ENCODE measurements around the gene TUBE1.
A peak's percentile ranks its signal among the peaks of the same experiment; 100 is the strongest.

The TUBE1 gene

GRCh38 chr6:112029045-112029822 is 58.0 kb downstream of the TUBE1 start:
- peak; percentile 87 for TF ChIP-seq CTCF (IDR thresholded peaks at IDR 0.05; ENCODE audit: low read depth, low read length, missing control alignments)
- H3K4me3 ChIP-seq (ENCODE audit: low read depth, low read length), result no peak overlapping the region
- no peak for DNase-seq (ENCODE audit: low read depth)

GRCh38 chr6:112027942-112028674 is 59.2 kb downstream of the TUBE1 start:
- TF ChIP-seq CTCF (IDR thresholded peaks at IDR 0.05; ENCODE audit: low read depth, low read length, missing control alignments), result no peak
- H3K4me3 ChIP-seq (ENCODE audit: low read depth, low read length), result no peak overlapping the region
- DNase-seq (ENCODE audit: low read depth), result no peak

GRCh38 chr6:112026933-112027332 is 60.3 kb downstream of the TUBE1 start:
- DNase-seq (ENCODE audit: low read depth), result no peak
- no peak overlapping the region for H3K4me3 ChIP-seq (ENCODE audit: low read depth, low read length)
- TF ChIP-seq CTCF (IDR thresholded peaks at IDR 0.05; ENCODE audit: low read depth, low read length, missing control alignments), result no peak

GRCh38 chr6:112024464-112024863 is 62.8 kb downstream of the TUBE1 start:
- TF ChIP-seq CTCF (IDR thresholded peaks at IDR 0.05; ENCODE audit: low read depth, low read length, missing control alignments), result no peak
- no peak for DNase-seq (ENCODE audit: low read depth)
- H3K4me3 ChIP-seq (ENCODE audit: low read depth, low read length), result no peak overlapping the region

GRCh38 chr6:112022749-112023148 is 64.5 kb downstream of the TUBE1 start:
- no peak for DNase-seq (ENCODE audit: low read depth)
- H3K4me3 ChIP-seq (ENCODE audit: low read depth, low read length), result no peak overlapping the region
- TF ChIP-seq CTCF (IDR thresholded peaks at IDR 0.05; ENCODE audit: low read depth, low read length, missing control alignments), result no peak

- TF ChIP-seq CTCF (IDR thresholded peaks at IDR 0.05; ENCODE audit: low read depth, low read length, missing control alignments), result no peak
- no peak for DNase-seq (ENCODE audit: low read depth)
- no peak overlapping the region for H3K4me3 ChIP-seq (ENCODE audit: low read depth, low read length)
Measured at GRCh38 chr6:112021691-112022310, 65.5 kb downstream of the TUBE1 start.
